ENCODE measurements around the gene FHIP1A. TPM values are rescaled to one million over a fixed set of nuclear protein-coding genes. Genes with fewer than 3 reads are reported as not detected.

The FHIP1A gene
- total and polyA plus RNA-seq, 3 donors from 2014 or later: 5.7 to 16.2 (median 13.1) TPM

- H3K36me3 ChIP-seq (ENCODE audit: low read depth, missing control alignments): no peaks in the 10 kb centered on the region
- intact Hi-C loops (cut with DNase I; ENCODE audit: low total_unique reads): no loop called here
- DNase-seq: no peak
- no peak overlapping the region for H3K4me3 ChIP-seq
- TF ChIP-seq POLR2A (IDR thresholded peaks at IDR 0.05) (no peak), CTCF (IDR thresholded peaks at IDR 0.05) (no peak)
- H3K27ac ChIP-seq: no peak overlapping the region
- 84 to 87% methylated on average over 5 of the region's 5 CpGs for WGBS, 2 donors
- H3K4me1 ChIP-seq: no peaks in the 10 kb centered on the region
- no peaks in the 10 kb centered on the region for H3K9me3 ChIP-seq
- no peaks in the 10 kb centered on the region for H3K27me3 ChIP-seq
Observed at GRCh38 chr4:151417164-151417571, 8.2 kb downstream of the FHIP1A start.

GRCh38 chr4:151417766-151418376 lies 8.9 kb downstream of the FHIP1A start:
- TF ChIP-seq POLR2A (IDR thresholded peaks at IDR 0.05): no peak
- no peak for TF ChIP-seq CTCF (IDR thresholded peaks at IDR 0.05)
- DNase-seq: no peak
- H3K9me3 ChIP-seq: no peaks in the 10 kb centered on the region
- H3K36me3 ChIP-seq (ENCODE audit: low read depth, missing control alignments): no peaks in the 10 kb centered on the region
- no peaks in the 10 kb centered on the region for H3K4me1 ChIP-seq
- H3K27me3 ChIP-seq: no peaks in the 10 kb centered on the region
- intact Hi-C loops (cut with DNase I; ENCODE audit: low total_unique reads): no loop called here
- H3K27ac ChIP-seq: no peak overlapping the region
- 83 to 89% methylated on average over 2 of the region's 2 CpGs for whole genome bisulfite sequencing, 2 donors
- no peak overlapping the region for H3K4me3 ChIP-seq

- H3K4me3 ChIP-seq: no peak overlapping the region
- DNase-seq: no peak
- no peaks in the 10 kb centered on the region for H3K4me1 ChIP-seq
- TF ChIP-seq CTCF (IDR thresholded peaks at IDR 0.05): no peak
- no peak for TF ChIP-seq POLR2A (IDR thresholded peaks at IDR 0.05)
- H3K36me3 ChIP-seq (ENCODE audit: low read depth, missing control alignments): no peaks in the 10 kb centered on the region
- intact Hi-C loops (cut with DNase I; ENCODE audit: low total_unique reads): no loop called here
- no peaks in the 10 kb centered on the region for H3K9me3 ChIP-seq
- H3K27me3 ChIP-seq: no peaks in the 10 kb centered on the region
- no peak overlapping the region for H3K27ac ChIP-seq
Observed at GRCh38 chr4:151418385-151418784, 9.4 kb downstream of the FHIP1A start.

- H3K27me3 ChIP-seq: no peaks in the 10 kb centered on the region
- no peaks in the 10 kb centered on the region for H3K4me1 ChIP-seq
- H3K36me3 ChIP-seq (ENCODE audit: low read depth, missing control alignments): no peaks in the 10 kb centered on the region
- no peaks in the 10 kb centered on the region for H3K9me3 ChIP-seq
- WGBS, 2 donors: 94 to 100% methylated on average over 1 of the region's 1 CpG
- TF ChIP-seq POLR2A (IDR thresholded peaks at IDR 0.05) (no peak), CTCF (IDR thresholded peaks at IDR 0.05) (no peak)
- no peak overlapping the region for H3K4me3 ChIP-seq
- intact Hi-C loops (cut with DNase I; ENCODE audit: low total_unique reads): no loop called here
- DNase-seq: no peak
- H3K27ac ChIP-seq: no peak overlapping the region
Observed at GRCh38 chr4:151418856-151419255, 9.9 kb downstream of the FHIP1A start.

GRCh38 chr4:151420250-151420807 lies 11.4 kb downstream of the FHIP1A start:
- Histone ChIP-seq H3K27me3 (no peaks in the 10 kb centered on the region), H3K9me3 (no peaks in the 10 kb centered on the region), H3K36me3 (ENCODE audit: low read depth, missing control alignments) (no peaks in the 10 kb centered on the region), H3K27ac (no peak overlapping the region), H3K4me1 (no peaks in the 10 kb centered on the region), H3K4me3 (no peak overlapping the region)
- DNase-seq: no peak
- intact Hi-C loops (cut with DNase I; ENCODE audit: low total_unique reads): no loop called here
- TF ChIP-seq POLR2A (IDR thresholded peaks at IDR 0.05) (no peak), CTCF (IDR thresholded peaks at IDR 0.05) (no peak)

Data from testis (tissue), 3 donors.